K562 (cell line): Measurements from ENCODE around the gene DTHD1. TPM values are rescaled to one million over a fixed set of nuclear protein-coding genes. Genes with fewer than 3 reads are reported as not detected.

Experiments used
- BRD4 ChIP-seq: fragments of 200-600 bp; sonication (generic); IDR thresholded peaks from 2 replicates; pipeline ENCODE4 v1.6.1; 2017; ENCODE audit warnings: inconsistent platforms
- HDAC3 ChIP-seq: fragments of 450-650 bp; IDR thresholded peaks from 2 replicates; pipeline ENCODE4 v1.6.1; 2018; ENCODE audit warnings: borderline replicate concordance, mild to moderate bottlenecking, moderate library complexity; ENCODE audit not compliant: partially characterized antibody
- MCM2 ChIP-seq: fragments of 450-650 bp; IDR thresholded peaks from 2 replicates; pipeline ENCODE4 v1.6.1; 2017; ENCODE audit warnings: low read depth, mild to moderate bottlenecking
- SMARCC2 ChIP-seq: fragments of 450-650 bp; IDR thresholded peaks from 2 replicates; pipeline ENCODE4 v1.6.1; 2017; ENCODE audit warnings: antibody characterized with exemption, moderate library complexity, mild to moderate bottlenecking, low read depth
- TEAD2 ChIP-seq: fragments of 450-650 bp; IDR thresholded peaks from 2 replicates; pipeline ENCODE4 v1.6.1; 2016; ENCODE audit warnings: missing genetic modification characterization, control low read depth, missing compliant biosample characterization
- ZZZ3 ChIP-seq: fragments of 450-650 bp; IDR thresholded peaks from 2 replicates; pipeline ENCODE4 v1.6.1; 2016; ENCODE audit warnings: antibody characterized with exemption, mild to moderate bottlenecking, moderate library complexity
- polyA plus RNA-seq, 8 experiments: library from polyadenylated mRNA; depleted of rRNA in 4 of 8; stranded (reverse) in 5 of 8; unstranded in 3 of 8; fragments of >200 nt; fragmentation: Nextera tagmentation in 2 of 8; fragmentation: Illumina TruSeq in 1 of 8; extraction: Ambion mirVana in 2 of 8; extraction: Trizol in 1 of 8; gene quantifications; 2 replicates each; pipeline versions ENCODE4 v1.2.1 to v1.2.3, GENCODE V29; 2011 to 2014; ENCODE audit warnings: inconsistent platforms in 1 of 8, missing spikeins in 1 of 8
- total RNA-seq, 7 experiments: library from RNA; depleted of rRNA in 6 of 7; stranded (reverse); fragments of >200 nt in 6 of 7; fragmentation: Illumina TruSeq in 2 of 7; extraction: Trizol in 2 of 7; gene quantifications; 2 replicates each; pipeline versions ENCODE4 v1.2.1 to v1.2.3, GENCODE V29; 2011 to 2021; ENCODE audit warnings: low replicate concordance in 1 of 7
- TF ChIP-seq, protein P1 (sequence below): sonication (generic); formaldehyde crosslinking; IDR thresholded peaks from 2 replicates; pipeline ENCODE4 v1.4.0; 2020; ENCODE audit warnings: mild to moderate bottlenecking, missing genetic modification reagents
- TF ChIP-seq, protein P2 (sequence below), 2 experiments: fragments of 450-650 bp in 1 of 2; sonication (generic) in 1 of 2; formaldehyde crosslinking in 1 of 2; IDR thresholded peaks; 2 replicates each; pipeline versions ENCODE4 v1.7.1 to v1.9.0; 2016 to 2022; ENCODE audit warnings: inconsistent platforms in 1 of 2, mild to moderate bottlenecking in 1 of 2, missing genetic modification reagents in 1 of 2

The DTHD1 gene
- total and polyA plus RNA-seq, 9 of the 15 experiments (the other 6 are each of a cell fraction or from before 2014, with no cell fraction given), result not detected

DNA sequence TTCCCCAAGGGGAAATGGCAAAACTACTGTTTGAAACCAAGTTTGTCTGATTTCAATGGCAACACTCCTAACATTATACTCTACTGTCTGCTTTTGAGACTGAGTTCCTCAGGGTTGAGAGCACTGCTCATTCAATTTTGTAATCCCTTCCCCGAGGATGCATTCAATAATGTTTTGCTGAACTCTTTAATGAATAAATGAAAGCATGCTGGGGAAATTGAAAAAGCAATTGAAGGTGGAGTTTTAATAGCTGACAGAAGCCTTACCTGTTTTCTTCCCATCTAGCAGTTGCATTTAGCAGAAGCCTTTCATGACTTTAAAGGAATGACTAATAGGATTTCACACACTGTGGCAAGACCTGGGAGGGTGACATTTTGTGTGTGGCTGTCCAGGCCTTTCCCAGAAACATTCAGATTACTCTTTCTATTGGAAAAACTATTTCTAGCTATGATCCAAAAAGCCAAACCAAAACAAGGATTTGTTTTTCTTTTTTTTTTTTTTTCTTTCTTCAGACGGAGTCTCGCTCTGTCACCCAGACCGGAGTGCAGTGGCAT is 45.1 kb downstream of the DTHD1 start (continued):
- TF ChIP-seq, protein P1, sequence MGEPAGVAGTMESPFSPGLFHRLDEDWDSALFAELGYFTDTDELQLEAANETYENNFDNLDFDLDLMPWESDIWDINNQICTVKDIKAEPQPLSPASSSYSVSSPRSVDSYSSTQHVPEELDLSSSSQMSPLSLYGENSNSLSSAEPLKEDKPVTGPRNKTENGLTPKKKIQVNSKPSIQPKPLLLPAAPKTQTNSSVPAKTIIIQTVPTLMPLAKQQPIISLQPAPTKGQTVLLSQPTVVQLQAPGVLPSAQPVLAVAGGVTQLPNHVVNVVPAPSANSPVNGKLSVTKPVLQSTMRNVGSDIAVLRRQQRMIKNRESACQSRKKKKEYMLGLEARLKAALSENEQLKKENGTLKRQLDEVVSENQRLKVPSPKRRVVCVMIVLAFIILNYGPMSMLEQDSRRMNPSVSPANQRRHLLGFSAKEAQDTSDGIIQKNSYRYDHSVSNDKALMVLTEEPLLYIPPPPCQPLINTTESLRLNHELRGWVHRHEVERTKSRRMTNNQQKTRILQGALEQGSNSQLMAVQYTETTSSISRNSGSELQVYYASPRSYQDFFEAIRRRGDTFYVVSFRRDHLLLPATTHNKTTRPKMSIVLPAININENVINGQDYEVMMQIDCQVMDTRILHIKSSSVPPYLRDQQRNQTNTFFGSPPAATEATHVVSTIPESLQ (CRISPR knock-in tag), result no peak
- no peak for TF ChIP-seq HDAC3
- TF ChIP-seq, protein P2, sequence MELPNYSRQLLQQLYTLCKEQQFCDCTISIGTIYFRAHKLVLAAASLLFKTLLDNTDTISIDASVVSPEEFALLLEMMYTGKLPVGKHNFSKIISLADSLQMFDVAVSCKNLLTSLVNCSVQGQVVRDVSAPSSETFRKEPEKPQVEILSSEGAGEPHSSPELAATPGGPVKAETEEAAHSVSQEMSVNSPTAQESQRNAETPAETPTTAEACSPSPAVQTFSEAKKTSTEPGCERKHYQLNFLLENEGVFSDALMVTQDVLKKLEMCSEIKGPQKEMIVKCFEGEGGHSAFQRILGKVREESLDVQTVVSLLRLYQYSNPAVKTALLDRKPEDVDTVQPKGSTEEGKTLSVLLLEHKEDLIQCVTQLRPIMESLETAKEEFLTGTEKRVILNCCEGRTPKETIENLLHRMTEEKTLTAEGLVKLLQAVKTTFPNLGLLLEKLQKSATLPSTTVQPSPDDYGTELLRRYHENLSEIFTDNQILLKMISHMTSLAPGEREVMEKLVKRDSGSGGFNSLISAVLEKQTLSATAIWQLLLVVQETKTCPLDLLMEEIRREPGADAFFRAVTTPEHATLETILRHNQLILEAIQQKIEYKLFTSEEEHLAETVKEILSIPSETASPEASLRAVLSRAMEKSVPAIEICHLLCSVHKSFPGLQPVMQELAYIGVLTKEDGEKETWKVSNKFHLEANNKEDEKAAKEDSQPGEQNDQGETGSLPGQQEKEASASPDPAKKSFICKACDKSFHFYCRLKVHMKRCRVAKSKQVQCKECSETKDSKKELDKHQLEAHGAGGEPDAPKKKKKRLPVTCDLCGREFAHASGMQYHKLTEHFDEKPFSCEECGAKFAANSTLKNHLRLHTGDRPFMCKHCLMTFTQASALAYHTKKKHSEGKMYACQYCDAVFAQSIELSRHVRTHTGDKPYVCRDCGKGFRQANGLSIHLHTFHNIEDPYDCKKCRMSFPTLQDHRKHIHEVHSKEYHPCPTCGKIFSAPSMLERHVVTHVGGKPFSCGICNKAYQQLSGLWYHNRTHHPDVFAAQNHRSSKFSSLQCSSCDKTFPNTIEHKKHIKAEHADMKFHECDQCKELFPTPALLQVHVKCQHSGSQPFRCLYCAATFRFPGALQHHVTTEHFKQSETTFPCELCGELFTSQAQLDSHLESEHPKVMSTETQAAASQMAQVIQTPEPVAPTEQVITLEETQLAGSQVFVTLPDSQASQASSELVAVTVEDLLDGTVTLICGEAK (IDR thresholded peaks at IDR 0.05), result no peak
- TF ChIP-seq, protein P2 (CRISPR knock-in tag; IDR thresholded peaks at IDR 0.05), result no peak
- no peak for TF ChIP-seq ZZZ3
- TF ChIP-seq TEAD2, result no peak
- no peak for TF ChIP-seq BRD4
- TF ChIP-seq MCM2, result no peak
- no peak for TF ChIP-seq SMARCC2
